SK-N-MC (cell line): ENCODE measurements around the gene TEPSIN.

ENCODE experiments used
- DNase-seq: peaks from one replicate; pipeline ENCODE4 v3.0.0-alpha.2; 2011; ENCODE audit warnings: low read depth, low spot score
- H3K27ac ChIP-seq: fragments of 200-600 bp; sonication (generic); 2 replicates; pipeline ENCODE4 v1.5.1; 2016; ENCODE audit warnings: mixed run types
- H3K36me3 ChIP-seq: fragments of 200-600 bp; sonication (generic); 2 replicates; pipeline ENCODE4 v1.6.1; 2017; ENCODE audit warnings: antibody characterized with exemption, low read length, mixed read lengths; ENCODE audit not compliant: insufficient read depth
- H3K4me3 ChIP-seq: fragments of 200-600 bp; sonication (generic); 2 replicates; pipeline ENCODE4 v1.5.1; 2016
- H3K9ac ChIP-seq: fragments of 200-600 bp; sonication (generic); 2 replicates; pipeline ENCODE4 v1.8.0; 2017; ENCODE audit warnings: mixed run types, mixed read lengths; ENCODE audit not compliant: insufficient read length
- H3K9me3 ChIP-seq: fragments of 200-600 bp; sonication (generic); 2 replicates; pipeline ENCODE4 v1.6.1; 2017; ENCODE audit warnings: low read depth, mild to moderate bottlenecking, antibody characterized with exemption, low read length, moderate library complexity, mixed read lengths
- EZH2 ChIP-seq: fragments of 200-600 bp; sonication (generic); IDR thresholded peaks from one replicate; pipeline ENCODE4 v1.6.1; 2017; ENCODE audit warnings: antibody characterized with exemption
- FOXP2 ChIP-seq: optimal IDR thresholded peaks from 2 replicates; pipeline ENCODE3; 2011; ENCODE audit warnings: mild to moderate bottlenecking, moderate library complexity; ENCODE audit not compliant: insufficient read depth; ENCODE audit errors: extremely low read length, control extremely low read depth
- POLR2AphosphoS5 ChIP-seq: IDR thresholded peaks from 2 replicates; pipeline ENCODE4 v1.6.1; 2012; ENCODE audit warnings: mild to moderate bottlenecking, low read depth, low read length, borderline replicate concordance

The TEPSIN gene

DNA sequence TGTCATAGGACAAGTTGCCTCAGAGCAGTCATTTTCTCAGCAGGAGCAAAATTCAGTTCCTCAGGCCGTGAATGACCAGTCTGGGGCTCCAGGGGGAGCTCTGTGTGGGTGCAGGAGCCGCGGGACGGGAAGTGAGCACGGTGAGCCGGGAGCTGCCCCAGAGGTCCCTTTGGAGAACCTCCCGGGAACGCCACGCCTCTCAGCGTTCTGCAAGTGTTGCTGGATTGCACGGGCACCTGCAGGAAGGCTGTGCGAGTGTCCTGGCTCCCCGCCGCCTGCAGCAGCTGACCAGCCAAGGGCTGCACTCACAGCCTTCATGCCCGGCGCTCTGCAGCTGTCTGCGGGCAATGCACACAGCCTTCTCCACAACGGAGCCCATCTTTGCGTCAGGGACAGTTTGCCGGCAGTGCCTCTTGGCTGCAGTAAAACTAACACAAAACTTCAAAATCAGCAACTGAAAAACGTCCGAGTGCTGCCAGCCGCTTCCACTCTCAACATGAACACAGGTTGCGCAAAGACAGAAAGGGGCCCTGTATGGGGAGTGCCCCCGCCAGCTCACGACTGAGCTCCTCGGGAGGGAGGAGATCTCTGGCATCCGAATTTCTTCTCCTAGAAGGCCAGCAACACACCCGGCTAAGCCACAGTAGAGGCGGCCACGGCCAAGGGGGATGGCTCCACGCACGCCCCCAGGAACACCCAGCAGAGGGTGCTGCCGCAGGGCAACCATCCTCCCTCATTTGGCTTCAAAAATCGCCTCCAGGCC lies 16.3 kb upstream of the TEPSIN start:
- Histone ChIP-seq H3K9ac (no peak overlapping the region), H3K9me3 (no peaks in the 10 kb centered on the region), H3K36me3 (no peaks in the 10 kb centered on the region), H3K4me3 (peak overlapping the region; percentile 74), H3K27ac (peak overlapping the region; percentile 78)
- no peak for TF ChIP-seq POLR2AphosphoS5
- TF ChIP-seq EZH2, result no peak
- peak; percentile 80 for TF ChIP-seq FOXP2
- DNase-seq, result no peak

DNA sequence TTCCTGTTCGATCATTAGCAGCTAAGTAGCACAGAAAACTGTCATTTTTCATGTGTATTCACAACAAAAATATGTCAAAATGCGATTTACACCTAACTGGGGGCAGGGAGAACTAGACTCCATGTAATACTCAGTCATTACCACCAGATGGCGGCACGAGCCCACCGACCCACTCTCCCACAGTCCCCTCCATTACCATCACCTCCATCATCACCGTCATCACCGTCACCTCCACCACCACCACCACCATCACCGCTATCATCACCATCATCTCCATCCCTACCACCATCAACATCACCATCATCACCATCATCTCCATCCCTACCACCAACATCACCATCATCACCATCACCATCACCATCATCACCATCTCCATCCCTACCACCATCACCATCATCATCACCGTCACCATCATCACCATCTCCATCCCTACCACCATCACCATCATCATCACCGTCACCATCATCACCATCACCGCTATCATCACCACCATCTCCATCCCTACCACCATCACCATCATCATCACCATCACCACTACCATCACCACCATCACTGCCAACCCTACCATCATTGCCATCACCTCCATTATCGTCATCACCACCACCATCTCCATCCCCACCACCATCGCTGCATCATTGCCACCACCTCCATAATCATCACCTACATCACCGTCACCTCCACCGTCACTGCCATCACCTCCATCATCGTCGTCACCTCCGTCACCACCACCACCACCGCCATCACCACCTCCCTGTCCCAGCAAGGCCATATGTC lies 14.7 kb upstream of the TEPSIN start:
- Histone ChIP-seq H3K36me3 (no peaks in the 10 kb centered on the region), H3K9ac (no peak overlapping the region), H3K9me3 (no peaks in the 10 kb centered on the region), H3K27ac (no peak overlapping the region), H3K4me3 (no peak overlapping the region)
- TF ChIP-seq EZH2, result no peak
- no peak for TF ChIP-seq FOXP2
- no peak for TF ChIP-seq POLR2AphosphoS5
- DNase-seq, result no peak

DNA sequence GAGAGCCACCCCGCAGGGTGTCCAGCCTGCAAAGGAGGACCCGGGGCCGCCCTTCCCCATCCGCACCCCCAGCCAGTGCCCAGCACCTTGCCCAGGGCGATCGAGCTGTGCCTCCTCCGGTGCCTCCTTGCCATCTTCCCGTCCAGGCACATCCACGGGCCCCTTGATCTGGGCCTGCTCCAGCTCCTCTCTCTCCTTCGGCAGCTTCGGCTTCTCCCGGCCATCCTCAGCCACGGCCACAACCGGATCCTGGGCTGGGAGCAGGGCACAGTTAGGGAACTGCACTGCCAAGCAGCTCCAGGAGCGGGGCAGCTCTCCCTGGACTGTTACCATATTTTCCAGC lies 14.1 kb upstream of the TEPSIN start:
- no peak for DNase-seq
- Histone ChIP-seq H3K9ac (no peak overlapping the region), H3K9me3 (no peaks in the 10 kb centered on the region), H3K27ac (no peak overlapping the region), H3K4me3 (no peak overlapping the region), H3K36me3 (no peaks in the 10 kb centered on the region)
- TF ChIP-seq POLR2AphosphoS5 (no peak), FOXP2 (no peak), EZH2 (no peak)

DNA sequence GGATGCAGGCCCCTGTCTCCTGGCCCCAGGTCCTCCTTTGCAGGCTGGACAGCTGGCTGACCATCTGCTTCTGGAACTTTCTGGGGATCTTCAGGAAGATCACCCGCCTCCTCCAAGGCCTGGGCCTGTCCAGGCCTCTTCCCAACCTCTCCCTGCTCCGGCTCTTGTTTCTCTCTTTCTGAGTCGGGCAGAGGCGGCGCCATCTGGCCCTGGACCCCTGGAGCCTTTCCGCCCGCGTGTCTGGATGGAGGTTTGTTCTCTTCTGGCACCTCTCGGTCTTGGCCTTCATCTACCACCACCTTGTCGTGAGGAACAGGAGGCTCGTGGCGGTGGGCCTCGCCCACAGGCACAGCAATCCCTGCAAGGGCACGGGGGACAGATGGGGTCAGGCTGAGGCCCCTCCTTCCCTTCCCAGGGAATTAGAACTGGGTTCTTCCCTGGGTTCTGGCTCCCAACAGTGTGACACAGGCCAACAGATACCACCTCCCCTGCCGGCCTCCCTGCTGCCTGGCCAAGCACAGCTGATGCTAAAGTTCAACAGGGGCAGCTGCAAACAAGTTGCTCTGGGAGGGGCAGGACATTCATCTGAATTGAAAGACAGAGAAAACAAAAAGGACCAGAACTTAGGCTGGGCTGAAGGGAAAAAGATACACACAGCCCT lies 13.6 kb upstream of the TEPSIN start:
- Histone ChIP-seq H3K9ac (no peak overlapping the region), H3K9me3 (no peaks in the 10 kb centered on the region), H3K4me3 (no peak overlapping the region), H3K27ac (0 out of 2 replicates have a peak overlapping the region, but pooled peaks have one; percentile 45), H3K36me3 (no peaks in the 10 kb centered on the region)
- no peak for DNase-seq
- no peak for TF ChIP-seq EZH2

DNA sequence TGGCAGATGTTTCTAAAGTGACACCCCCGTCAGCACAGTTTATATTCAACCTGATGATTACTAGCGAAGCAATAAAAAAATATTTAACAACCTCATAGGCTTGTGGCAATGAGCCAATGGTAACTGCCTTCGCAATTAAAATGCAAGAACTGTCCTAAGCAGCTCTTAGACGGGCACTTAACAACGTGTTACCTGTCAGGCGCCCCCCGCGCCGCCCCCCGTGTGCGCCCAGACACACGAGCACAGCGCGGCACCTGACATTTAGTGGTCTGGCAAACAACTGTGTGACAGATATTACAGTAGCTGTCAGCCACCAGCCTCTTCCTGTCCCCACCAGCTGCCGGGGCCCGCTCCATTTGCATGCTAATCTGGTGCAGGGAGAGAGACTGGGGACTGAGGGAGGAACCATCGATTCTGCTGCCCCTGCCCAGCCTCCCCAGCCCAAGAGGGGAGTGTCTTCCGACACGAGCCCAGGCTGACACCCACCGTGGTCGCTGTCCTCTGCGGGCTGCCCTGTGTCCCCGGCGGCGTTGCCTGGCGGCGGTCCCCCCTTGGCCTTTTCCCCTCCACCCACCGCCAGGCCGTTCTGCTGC lies 12.9 kb upstream of the TEPSIN start:
- Histone ChIP-seq H3K4me3 (peak overlapping the region; percentile 45), H3K36me3 (no peaks in the 10 kb centered on the region)
- DNase-seq, result no peak

DNA sequence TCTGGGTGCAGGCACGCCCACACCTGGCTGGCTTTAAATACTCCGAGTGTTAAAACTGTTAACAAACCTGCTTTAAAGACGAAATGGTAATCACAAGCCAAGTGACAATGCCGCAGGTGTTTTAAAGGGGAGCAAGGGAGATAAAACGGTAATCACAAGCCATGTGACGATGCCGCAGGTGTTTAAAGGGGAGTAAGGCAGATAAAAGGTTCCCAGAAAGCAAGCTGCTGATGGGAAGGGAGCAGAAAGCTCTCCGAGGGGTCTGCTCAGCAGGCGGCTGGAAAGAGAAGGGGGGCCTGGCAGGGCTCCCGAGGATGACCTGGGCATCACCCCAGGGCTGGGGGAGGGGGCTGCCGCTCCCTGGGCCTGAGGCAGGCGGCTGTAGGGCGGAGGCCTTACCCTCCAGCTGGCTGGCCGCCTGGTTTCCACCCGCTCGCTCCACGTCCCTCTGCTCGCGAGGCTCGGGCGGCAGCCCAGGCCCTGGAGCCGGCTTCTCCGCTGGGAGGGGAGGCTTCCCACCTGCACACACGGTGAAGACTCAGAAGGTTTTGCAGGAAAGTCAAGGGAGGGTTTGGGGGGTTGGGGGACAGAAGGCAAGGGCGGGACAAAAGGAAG lies 12.3 kb upstream of the TEPSIN start:
- Histone ChIP-seq H3K27ac (no peak overlapping the region), H3K4me3 (peak overlapping the region; percentile 45), H3K36me3 (no peaks in the 10 kb centered on the region), H3K9ac (no peak overlapping the region), H3K9me3 (no peaks in the 10 kb centered on the region)
- no peak for DNase-seq
- TF ChIP-seq EZH2 (no peak), FOXP2 (no peak), POLR2AphosphoS5 (no peak)

More for the DNA sequence above, 12.9 kb upstream of the TEPSIN start:
- H3K9me3 ChIP-seq, result no peaks in the 10 kb centered on the region
- no peak overlapping the region for H3K9ac ChIP-seq
- 0 out of 2 replicates have a peak overlapping the region, but pooled peaks have one; percentile 45 for H3K27ac ChIP-seq
- TF ChIP-seq POLR2AphosphoS5 (no peak; the same call in 1 of the 2 replicates), FOXP2 (no peak), EZH2 (no peak)

DNA sequence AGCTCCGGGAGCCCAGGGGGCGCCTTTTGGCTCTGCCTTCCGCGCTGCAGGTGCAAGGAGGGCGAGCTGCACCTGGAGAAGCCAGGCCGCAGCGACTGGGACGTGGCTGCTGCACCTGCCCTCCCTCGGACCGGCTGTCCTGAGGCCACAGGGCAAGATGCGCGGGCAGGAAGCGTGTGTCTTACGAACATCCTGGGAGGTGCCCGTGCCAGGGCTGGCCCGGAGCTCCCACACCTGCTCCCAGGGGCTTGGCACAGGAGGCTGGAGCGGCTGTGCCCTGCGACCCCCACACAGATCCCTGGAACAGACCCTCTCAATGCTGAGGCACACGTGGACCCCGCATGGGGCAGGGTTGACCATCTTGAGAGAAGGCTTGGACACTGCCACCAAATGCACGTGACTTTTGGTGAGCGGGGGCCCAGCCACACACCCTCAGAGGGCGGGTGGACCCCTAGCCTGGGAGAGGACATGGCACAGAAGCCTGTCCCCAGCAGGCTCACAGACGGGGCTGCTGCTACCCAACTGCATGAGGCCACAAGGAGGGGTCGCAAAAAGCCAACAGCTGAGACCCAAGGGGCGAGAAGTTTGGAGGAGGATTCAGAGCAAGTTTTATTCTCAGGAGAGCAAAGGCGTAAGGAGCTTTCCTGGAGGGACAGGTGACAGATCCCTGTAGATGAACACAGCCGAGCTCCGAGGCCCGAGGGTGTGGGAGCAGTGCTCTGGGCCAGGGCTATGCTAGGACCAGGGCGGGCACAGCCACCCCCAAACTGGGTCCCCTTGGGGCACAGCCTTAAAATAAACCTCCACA lies 11.6 kb upstream of the TEPSIN start:
- TF ChIP-seq FOXP2, result no peak
- TF ChIP-seq POLR2AphosphoS5, result no peak
- TF ChIP-seq EZH2, result no peak
- DNase-seq, result no peak
- no peak overlapping the region for H3K27ac ChIP-seq
- H3K36me3 ChIP-seq, result no peaks in the 10 kb centered on the region
- no peaks in the 10 kb centered on the region for H3K9me3 ChIP-seq
- no peak overlapping the region for H3K9ac ChIP-seq
- H3K4me3 ChIP-seq, result no peak overlapping the region
